Fibroblast of the conjunctiva (primary cell): ENCODE data around the gene FGF11.
"Not testable (repeated sequence)": the region's sequence is repeated elsewhere in the genome, so short reads cannot be mapped to it uniquely, and the experiment has no call there.

Experiments used
- DNase-seq: peaks from one replicate; pipeline ENCODE4 v3.0.0-alpha.2; 2010; ENCODE audit warnings: low read depth

FGF11 gene

GRCh38 chr17:7479213-7480088 is 40.1 kb downstream of the FGF11 start, which contains the start of gene ZBTB4:
ZBTB4 (minus strand) TSS chr17:7479631; CDS start chr17:7466801, 12,830 bp downstream.
- no peak for DNase-seq

GRCh38 chr17:7480089-7480384 is 40.7 kb downstream of the FGF11 start:
- no peak for DNase-seq

DNA sequence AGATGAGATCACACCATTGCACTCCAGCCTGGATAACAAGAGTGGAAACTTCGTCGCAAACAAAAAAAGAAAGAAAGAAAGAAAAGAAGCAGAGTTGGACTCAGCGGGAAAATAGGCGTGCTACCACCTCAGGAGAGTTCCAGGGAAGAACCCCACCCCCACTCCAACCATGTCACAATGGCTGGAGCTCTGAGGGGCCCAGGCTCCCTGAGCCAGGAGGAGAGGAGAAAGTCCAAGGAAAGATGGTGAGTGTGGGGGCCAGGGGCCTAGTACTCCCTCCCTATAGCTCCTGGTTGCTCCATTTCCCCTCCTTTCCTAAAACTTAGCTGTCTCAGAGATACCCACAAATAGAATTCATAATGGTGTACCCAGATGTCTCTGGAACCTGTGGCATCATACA is 42.0 kb downstream of the FGF11 start, which contains the start of gene SLC35G6:
TSS of gene SLC35G6 (plus strand) at position 172 of the 400 bp plus-strand sequence. CDS start at position 243, 71 bp downstream.
- not testable (repeated sequence) for DNase-seq

GRCh38 chr17:7481842-7482741 is 42.8 kb downstream of the FGF11 start:
- DNase-seq, result not testable (repeated sequence)

GRCh38 chr17:7482742-7483088 is 43.4 kb downstream of the FGF11 start:
- not testable (repeated sequence) for DNase-seq

DNA sequence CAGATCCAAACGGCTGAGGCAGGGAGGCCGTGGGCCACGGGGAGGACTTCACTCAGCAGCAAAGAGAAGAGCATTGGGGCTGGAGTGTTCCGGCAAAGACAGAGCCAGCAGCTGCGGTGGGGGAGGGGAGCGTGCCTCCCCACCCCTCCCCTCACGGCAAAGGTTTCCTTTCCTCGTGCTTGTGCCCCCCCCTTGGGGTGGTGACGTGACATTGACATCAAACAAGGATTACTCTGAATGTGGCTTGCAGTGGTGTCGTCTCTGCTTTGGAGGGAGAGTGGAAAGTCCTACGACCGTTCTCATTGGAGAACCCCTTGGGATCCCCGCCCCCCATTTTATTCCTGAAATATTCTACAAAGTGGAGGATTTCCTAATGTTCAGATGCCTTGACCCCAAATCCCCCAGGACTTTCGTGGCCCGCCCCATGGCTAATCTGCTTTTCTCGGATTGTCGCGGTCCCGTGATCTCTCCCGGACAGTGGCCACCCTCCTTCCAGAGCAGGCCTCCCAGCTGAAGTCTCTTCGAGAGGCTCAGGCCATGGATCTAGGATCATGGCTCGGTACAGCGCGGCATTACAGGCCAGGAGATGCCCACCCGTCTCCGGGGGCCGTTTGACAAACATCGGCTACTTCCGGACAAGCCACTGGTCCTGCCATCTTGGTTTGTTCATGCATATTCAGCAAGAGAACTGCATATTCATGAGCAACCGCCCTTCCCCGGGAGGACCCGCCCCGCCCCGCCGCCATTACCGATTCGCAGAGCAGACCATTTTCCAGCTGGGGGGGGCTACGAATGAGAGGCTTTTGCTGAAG is 44.1 kb downstream of the FGF11 start:
- peak; percentile 87 for DNase-seq

DNA sequence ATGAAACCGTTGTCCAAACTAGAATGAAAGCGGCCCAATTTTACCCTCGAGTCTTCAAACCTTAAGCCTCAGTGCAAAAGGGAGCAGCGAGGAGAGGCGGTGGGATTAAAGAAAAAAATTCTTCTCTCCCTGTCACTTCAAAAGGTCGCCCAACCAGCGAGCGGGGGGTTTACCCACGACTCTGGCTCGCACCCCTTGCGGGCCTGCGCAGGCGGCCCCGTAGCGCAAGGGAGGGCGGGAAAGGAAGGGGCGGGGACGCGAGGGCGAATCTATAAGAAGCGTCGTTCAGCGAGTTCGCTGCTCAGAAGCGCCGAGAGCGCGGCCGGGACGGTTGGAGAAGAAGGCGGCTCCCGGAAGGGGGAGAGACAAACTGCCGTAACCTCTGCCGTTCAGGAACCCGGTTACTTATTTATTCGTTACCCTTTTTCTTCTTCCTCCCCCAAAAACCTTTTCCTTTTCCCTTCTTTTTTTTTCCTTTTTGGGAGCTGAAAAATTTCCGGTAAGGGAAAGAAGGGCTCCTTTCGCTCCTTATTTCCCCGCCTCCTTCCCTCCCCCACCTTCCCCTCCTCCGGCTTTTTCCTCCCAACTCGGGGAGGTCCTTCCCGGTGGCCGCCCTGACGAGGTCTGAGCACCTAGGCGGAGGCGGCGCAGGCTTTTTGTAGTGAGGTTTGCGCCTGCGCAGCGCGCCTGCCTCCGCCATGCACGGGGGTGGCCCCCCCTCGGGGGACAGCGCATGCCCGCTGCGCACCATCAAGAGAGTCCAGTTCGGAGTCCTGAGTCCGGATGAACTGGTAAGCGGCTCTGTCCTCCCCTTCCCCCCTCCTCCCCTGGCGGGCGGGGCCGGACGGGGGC is 45.0 kb downstream of the FGF11 start, which contains the start of gene POLR2A:
TSS of gene POLR2A (plus strand) at position 300 of the 852 bp plus-strand sequence.
- peak; percentile 99 for DNase-seq

- DNase-seq, result no peak
These were observed 45.6 kb downstream of the FGF11 start for GRCh38 chr17:7484919-7485377.

- peak; percentile 56 for DNase-seq
These were observed 46.9 kb downstream of the FGF11 start for GRCh38 chr17:7486181-7486580.

- DNase-seq, result no peak
These were observed 50.8 kb downstream of the FGF11 start for GRCh38 chr17:7490144-7490543.

DNA sequence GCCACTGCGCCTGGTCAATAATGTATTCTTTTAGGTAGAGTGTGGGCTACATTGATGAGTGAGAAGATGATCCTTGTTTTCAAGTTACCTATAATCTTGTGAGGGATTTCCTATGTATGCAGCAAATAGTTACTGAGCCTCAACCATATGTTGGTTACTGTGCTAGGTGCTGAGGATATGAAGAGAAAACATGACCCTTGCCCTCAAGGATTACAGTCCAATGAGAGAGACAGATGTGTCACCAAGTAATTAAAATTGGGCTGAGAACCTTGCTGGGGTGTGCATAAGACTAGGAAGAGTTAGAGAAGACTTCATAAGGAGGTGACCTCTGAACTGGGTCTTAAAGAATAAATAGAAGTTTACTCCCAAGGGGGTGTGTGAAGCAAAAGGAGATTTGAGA is 52.3 kb downstream of the FGF11 start:
- DNase-seq, result no peak

GRCh38 chr17:7493941-7494340 is 54.6 kb downstream of the FGF11 start:
- no peak for DNase-seq
